K562 (cell line): ENCODE measurements around the gene POMGNT1. TPM values are rescaled to one million over a fixed set of nuclear protein-coding genes. Genes with fewer than 3 reads are reported as not detected.

ENCODE experiments used
- ATAC-seq: fragments of 200-7000 bp; cut with Tn5 transposase; 3 replicates; pipeline ENCODE4 v1.9.1; 2020; ENCODE audit warnings: moderate library complexity
- BruUV-seq: library from RNA; stranded (reverse); fragments of 400-500 nt; replicated peaks from 2 replicates; lab custom pipeline; 2021; lab: Mats Ljungman, UMichigan
- CTCF ChIA-PET: fragments of 300-600 bp; formaldehyde crosslinking; extraction: SDS; loops from one replicate; lab custom pipeline; 2021; ENCODE audit warnings: low intra/inter-chr PET ratio; lab: Yijun Ruan, JAX
- POLR2A ChIA-PET: fragments of 300-600, 350-650 bp; sonication (Branson Sonifier 250); formaldehyde crosslinking; extraction: SDS; loops from one replicate; lab custom pipeline; 2021; ENCODE audit warnings: antibody characterized with exemption, inconsistent platforms; lab: Yijun Ruan, JAX
- DNase-seq, 4 experiments: peaks; one replicate each; pipeline versions ENCODE4 v3.0.0 to v3.0.0-alpha.2; 2011 to 2018; ENCODE audit warnings: low spot score in 3 of 4, mixed read lengths in 3 of 4; ENCODE audit errors: extremely low read depth in 1 of 4
- FAIRE-seq: peaks from 2 replicates; lab custom pipeline; 2011; peaks lifted over from hg19 to GRCh38; lab: Jason Lieb, UNC
- H2AFZ ChIP-seq: 2 replicates; pipeline ENCODE4 v1.6.0; 2011; ENCODE audit warnings: low read depth, low read length, control low read depth, inconsistent platforms
- H3K27ac ChIP-seq: fragments of 200-600 bp; 3 replicates; pipeline ENCODE4 v1.8.0; 2011; ENCODE audit warnings: low read depth, mild to moderate bottlenecking, control low read depth, inconsistent platforms, low read length, moderate library complexity, mixed read lengths; ENCODE audit errors: extremely low read depth
- H3K27me3 ChIP-seq, 2 experiments: fragments of 300-600 bp in 1 of 2; 2 replicates in 1 of 2; 3 replicates in 1 of 2; pipeline versions ENCODE4 v1.6.0 to v1.8.0; 2011; ENCODE audit warnings: inconsistent platforms in 2 of 2, low read length in 2 of 2, mild to moderate bottlenecking in 1 of 2, mixed read lengths in 1 of 2, moderate library complexity in 1 of 2; ENCODE audit not compliant: control insufficient read depth in 2 of 2, insufficient read depth in 2 of 2
- H3K36me3 ChIP-seq: fragments of 300-600 bp; 3 replicates; pipeline ENCODE4 v1.8.0; 2011; ENCODE audit warnings: mild to moderate bottlenecking, low read length, inconsistent platforms; ENCODE audit not compliant: control insufficient read depth, insufficient read depth
- H3K4me1 ChIP-seq, 2 experiments: fragments of 200-600 bp in 1 of 2; replicated peaks in 1 of 2; 2 replicates in 1 of 2; 3 replicates in 1 of 2; pipeline versions ENCODE4 v1.5.1 to v1.8.0; 2011; ENCODE audit warnings: inconsistent platforms in 2 of 2, low read length in 2 of 2, mild to moderate bottlenecking in 1 of 2, mixed read lengths in 1 of 2, moderate library complexity in 1 of 2; ENCODE audit not compliant: control insufficient read depth in 2 of 2, insufficient read depth in 2 of 2
- H3K4me2 ChIP-seq: 2 replicates; pipeline ENCODE4 v1.6.1; 2011; ENCODE audit warnings: low read length, control low read depth, inconsistent platforms, mixed read lengths; ENCODE audit not compliant: insufficient read depth
- H3K4me3 ChIP-seq: fragments of 200-600 bp; sonication (generic), shearing (Covaris generic); 2 replicates; pipeline ENCODE4 v1.5.1; 2016; ENCODE audit warnings: control low read depth, inconsistent platforms
- H3K79me2 ChIP-seq: fragments of 200-600 bp; 3 replicates; pipeline ENCODE4 v1.8.0; 2011; ENCODE audit warnings: low read length, inconsistent platforms; ENCODE audit not compliant: control insufficient read depth, insufficient read depth
- H3K9ac ChIP-seq, 2 experiments: 2 replicates each; pipeline versions ENCODE4 v1.6.0 to v1.6.1; 2011; ENCODE audit warnings: low read depth in 2 of 2, low read length in 2 of 2, control low read depth in 1 of 2, inconsistent platforms in 1 of 2, mild to moderate bottlenecking in 1 of 2, mixed read lengths in 1 of 2; ENCODE audit not compliant: insufficient read depth in 1 of 2
- H3K9me1 ChIP-seq: one replicate; pipeline ENCODE4 v1.6.0; 2011; ENCODE audit warnings: inconsistent platforms, mild to moderate bottlenecking, low read length, moderate library complexity; ENCODE audit not compliant: control insufficient read depth, insufficient read depth
- H3K9me3 ChIP-seq: replicated peaks from 2 replicates; pipeline ENCODE4 v1.5.1; 2011; ENCODE audit warnings: low read depth, low read length, inconsistent platforms; ENCODE audit not compliant: control insufficient read depth, insufficient read depth
- H4K20me1 ChIP-seq: replicated peaks from 2 replicates; pipeline ENCODE4 v1.6.1; 2011; ENCODE audit warnings: low read length, inconsistent platforms, mixed read lengths; ENCODE audit not compliant: control insufficient read depth, insufficient read depth
- CAMTA2 ChIP-seq: fragments of 250-450 bp; sonication (Bioruptor Pico); conservative IDR thresholded peaks from 2 replicates; pipeline ENCODE4 v1.5.1; 2022
- GTF3C2 ChIP-seq: IDR thresholded peaks from 3 replicates; pipeline ENCODE4 v1.6.1; 2011; ENCODE audit warnings: borderline replicate concordance, mild to moderate bottlenecking, moderate library complexity; ENCODE audit not compliant: insufficient read length; ENCODE audit errors: extremely low read depth
- RBM17 ChIP-seq: fragments of 200-400 bp; formaldehyde crosslinking; IDR thresholded peaks from 2 replicates; pipeline ENCODE4 v1.6.1; 2017; ENCODE audit warnings: low read depth, mild to moderate bottlenecking, low read length, borderline replicate concordance
- TGIF2 ChIP-seq: sonication (generic); formaldehyde crosslinking; IDR thresholded peaks from 2 replicates; pipeline ENCODE4 v1.8.1; 2022; ENCODE audit warnings: mild to moderate bottlenecking, missing genetic modification reagents, moderate library complexity
- ZNF124 ChIP-seq: sonication (generic); formaldehyde crosslinking; IDR thresholded peaks from 2 replicates; pipeline ENCODE4 v1.8.1; 2022; ENCODE audit warnings: missing genetic modification reagents
- WGBS: fragments of 100-300 bp; shearing (Covaris generic); methylation state at CpG from one replicate; pipeline ENCODE4 v1.1.6; 2016; ENCODE audit warnings: low coverage, mixed read lengths; ENCODE audit not compliant: insufficient coverage; ENCODE audit errors: missing lambda C conversion rate; 5-methylcytosine and 5-hydroxymethylcytosine counted together
- in situ Hi-C: fragments of 300-500 bp; cut with MboI; formaldehyde crosslinking; loops from 4 replicates; pipeline ENCODE4 v1.15.0; 2018; ENCODE audit warnings: inconsistent platforms, mixed read lengths
- intact Hi-C: fragments of 100-400 bp; cut with micrococcal nuclease; formaldehyde crosslinking; loops from 2 replicates; pipeline ENCODE4 v1.14.2; 2022
- polyA plus RNA-seq, 8 experiments: library from polyadenylated mRNA; depleted of rRNA in 4 of 8; stranded (reverse) in 5 of 8; unstranded in 3 of 8; fragments of >200 nt; fragmentation: Nextera tagmentation in 2 of 8; fragmentation: Illumina TruSeq in 1 of 8; extraction: Ambion mirVana in 2 of 8; extraction: Trizol in 1 of 8; gene quantifications; 2 replicates each; pipeline versions ENCODE4 v1.2.1 to v1.2.3, GENCODE V29; 2011 to 2014; ENCODE audit warnings: inconsistent platforms in 1 of 8, missing spikeins in 1 of 8
- total RNA-seq, 7 experiments: library from RNA; depleted of rRNA in 6 of 7; stranded (reverse); fragments of >200 nt in 6 of 7; fragmentation: Illumina TruSeq in 2 of 7; extraction: Trizol in 2 of 7; gene quantifications; 2 replicates each; pipeline versions ENCODE4 v1.2.1 to v1.2.3, GENCODE V29; 2011 to 2021; ENCODE audit warnings: low replicate concordance in 1 of 7

POMGNT1 gene
- total and polyA plus RNA-seq, 9 of the 15 experiments (the other 6 are each of a cell fraction or from before 2014, with no cell fraction given), result 14.1 to 58.9 (median 37.8) TPM

GRCh38 chr1:46192171-46192570 is 6.1 kb downstream of the POMGNT1 start:
- H4K20me1 ChIP-seq, result no peaks in the 10 kb centered on the region
- intact Hi-C loops (no loop called here), in situ Hi-C loops (loop anchor here (25.0 kb wide), 1 partner anchor 555 kb away; no protein-coding TSS in a partner anchor)
- no peak overlapping the region; a peak in 1 of 4 replicates for H3K9ac ChIP-seq
- BruUV-seq, result no TSS peak
- no peak overlapping the region for H2AFZ ChIP-seq
- 84% methylated on average over 10 of the region's 10 CpGs for WGBS
- CTCF ChIA-PET, result no interaction called here
- no peaks in the 10 kb centered on the region for H3K9me1 ChIP-seq
- H3K4me2 ChIP-seq, result no peak overlapping the region
- peaks cover 87% of the 10 kb centered on the region for H3K36me3 ChIP-seq
- H3K4me3 ChIP-seq, result no peak overlapping the region
- ATAC-seq (no peak), FAIRE-seq (no peak), DNase-seq (no peak)
- no peaks in the 10 kb centered on the region for H3K27me3 ChIP-seq
- POLR2A ChIA-PET, result interaction anchor here (0.6 to 1.1 kb wide), 3 partner anchors 24 to 506 kb away, joined by 3 read pairs; partner anchors contain the start of genes GPBP1L1 and PIK3R3
- H3K79me2 ChIP-seq, result no peaks in the 10 kb centered on the region; the same call in 2 of the 3 replicates
- TF ChIP-seq CAMTA2 (CRISPR knock-in tag) (no peak), RBM17 (no peak), GTF3C2 (no peak), ZNF124 (CRISPR knock-in tag) (no peak), TGIF2 (CRISPR knock-in tag) (no peak)
- peaks cover 2 to 6% of the 10 kb centered on the region in 2 experiments; a peak in 2 of 5 replicates for H3K4me1 ChIP-seq
- H3K27ac ChIP-seq, result no peak overlapping the region
- no peaks in the 10 kb centered on the region for H3K9me3 ChIP-seq
